GM04504 (cell line): ENCODE results near the gene PVALEF.
A peak's percentile ranks its signal among the peaks of the same experiment; 100 is the strongest.

Source experiments
- DNase-seq: peaks from one replicate; pipeline ENCODE4 v3.0.0-alpha.2; 2012; ENCODE audit warnings: low read depth

PVALEF gene

GRCh38 chr17:81197831-81198490, 32.7 kb downstream of the PVALEF start:
- no peak for DNase-seq

- DNase-seq: no peak
Measured at GRCh38 chr17:81198826-81199481, 33.6 kb downstream of the PVALEF start.

- no peak for DNase-seq
Measured at GRCh38 chr17:81199482-81199830, 34.1 kb downstream of the PVALEF start.

- DNase-seq: no peak
Measured at GRCh38 chr17:81200201-81200600, 34.9 kb downstream of the PVALEF start.

- peak; percentile 44 for DNase-seq
Measured at GRCh38 chr17:81200695-81201580, 35.6 kb downstream of the PVALEF start.

- DNase-seq: no peak
Measured at GRCh38 chr17:81202318-81202717, 37.0 kb downstream of the PVALEF start.

- DNase-seq: no peak
Measured at GRCh38 chr17:81203136-81203535, 37.8 kb downstream of the PVALEF start.

- no peak for DNase-seq
Measured at GRCh38 chr17:81204578-81204977, 39.3 kb downstream of the PVALEF start.

- no peak for DNase-seq
Measured at GRCh38 chr17:81206166-81206565, 40.9 kb downstream of the PVALEF start.

- DNase-seq: no peak
Measured at GRCh38 chr17:81206657-81207056, 41.4 kb downstream of the PVALEF start.

GRCh38 chr17:81207610-81208581, 42.6 kb downstream of the PVALEF start:
- DNase-seq: no peak

GRCh38 chr17:81208651-81209050, 43.3 kb downstream of the PVALEF start:
- no peak for DNase-seq

GRCh38 chr17:81209141-81209540, 43.8 kb downstream of the PVALEF start:
- DNase-seq: no peak

GRCh38 chr17:81210466-81210865, 45.2 kb downstream of the PVALEF start:
- no peak for DNase-seq

GRCh38 chr17:81210868-81211267, 45.6 kb downstream of the PVALEF start:
- DNase-seq: no peak

GRCh38 chr17:81212365-81212764, 47.1 kb downstream of the PVALEF start:
- DNase-seq: no peak

- DNase-seq: no peak
Measured at GRCh38 chr17:81213978-81214377, 48.7 kb downstream of the PVALEF start.

- DNase-seq: no peak
Measured at GRCh38 chr17:81217491-81217890, 52.2 kb downstream of the PVALEF start.

- DNase-seq: no peak
Measured at GRCh38 chr17:81218459-81218858, 53.2 kb downstream of the PVALEF start.

- no peak for DNase-seq
Measured at GRCh38 chr17:81218991-81219390, 53.7 kb downstream of the PVALEF start.

- DNase-seq: no peak
Measured at GRCh38 chr17:81219476-81220180, 54.3 kb downstream of the PVALEF start.
